Gastrocnemius medialis (tissue), 4 donors: Measurements from ENCODE around the gene PCSK4. TPM values are rescaled to one million over a fixed set of nuclear protein-coding genes. Genes with fewer than 3 reads are reported as not detected.
"Not testable (repeated sequence)": the region's sequence is repeated elsewhere in the genome, so short reads cannot be mapped to it uniquely, and the experiment has no call there.

ENCODE experiments used
- ATAC-seq, 2 donors: fragments of 150-250 bp; one replicate each; pipeline ENCODE4 v1.9.1; 2016
- DNase-seq, 2 donors: peaks; one replicate each; pipeline ENCODE4 v3.0.0-alpha.2; 2019
- H3K27ac ChIP-seq, 4 donors: fragments of 200-600 bp; sonication (generic); 1 replicate in 1 of 4; 2 replicates in 3 of 4; pipeline ENCODE4 v1.5.1; 2016 to 2018; ENCODE audit warnings: mild to moderate bottlenecking in 2 of 4, moderate library complexity in 1 of 4
- H3K27me3 ChIP-seq, 3 donors: fragments of 200-600 bp; sonication (generic) in 2 of 3; 1 replicate in 1 of 3; 2 replicates in 2 of 3; pipeline versions ENCODE4 v1.5.1 to v1.6.0; 2016 to 2019; ENCODE audit warnings: mild to moderate bottlenecking in 1 of 3, moderate library complexity in 1 of 3
- H3K36me3 ChIP-seq, 2 donors: fragments of 200-600 bp; sonication (generic) in 1 of 2; one replicate each; pipeline ENCODE4 v1.5.1; 2017 to 2018
- H3K4me1 ChIP-seq, 2 donors: fragments of 200-600 bp; sonication (generic) in 1 of 2; one replicate each; pipeline ENCODE4 v1.5.1; 2016 to 2017; ENCODE audit warnings: mild to moderate bottlenecking in 2 of 2
- H3K4me3 ChIP-seq, 4 donors: fragments of 200-600 bp; sonication (generic) in 3 of 4; 1 replicate in 1 of 4; 2 replicates in 3 of 4; pipeline ENCODE4 v1.5.1; 2016 to 2019; ENCODE audit warnings: mild to moderate bottlenecking in 2 of 4
- H3K9me3 ChIP-seq, 3 donors: fragments of 200-600 bp; sonication (generic) in 2 of 3; 1 replicate in 1 of 3; 2 replicates in 2 of 3; pipeline ENCODE4 v1.5.1; 2016 to 2019
- CTCF ChIP-seq, 5 experiments: fragments of 450-650 bp in 3 of 5; fragments of 200-600 bp in 2 of 5; sonication (generic) in 2 of 5; IDR thresholded peaks in 4 of 5; conservative IDR thresholded peaks in 1 of 5; 1 replicate in 4 of 5; 2 replicates in 1 of 5; pipeline ENCODE4 v1.5.1; 2016 to 2019; ENCODE audit warnings: antibody characterized with exemption in 5 of 5, mild to moderate bottlenecking in 3 of 5, moderate library complexity in 3 of 5
- POLR2A ChIP-seq, 2 donors: fragments of 450-650 bp; IDR thresholded peaks; one replicate each; pipeline ENCODE4 v1.6.1; 2017; ENCODE audit warnings: antibody characterized with exemption in 2 of 2, mild to moderate bottlenecking in 2 of 2, moderate library complexity in 2 of 2
- in situ Hi-C, 4 donors: fragments of 200-750 bp; cut with MboI; loops; one replicate each; pipeline versions ENCODE4 v1.15.0 to v1.8.0; 2017; ENCODE audit warnings: low sequenced_read_pairs in 4 of 4
- intact Hi-C: fragments of 100-400 bp; cut with DNase I; formaldehyde crosslinking; loops from one replicate; pipeline ENCODE4 v1.15.1; 2023; ENCODE audit warnings: low total_unique reads
- total RNA-seq, 4 donors: library from RNA; depleted of rRNA; stranded (reverse); fragments of >200 nt; gene quantifications; one replicate each; pipeline versions ENCODE4 v1.1.0 to v1.2.3, GENCODE V29; 2016

Gene PCSK4
- total RNA-seq = under 1 TPM; 0.12 to 0.60 (median 0.37) TPM

DNA sequence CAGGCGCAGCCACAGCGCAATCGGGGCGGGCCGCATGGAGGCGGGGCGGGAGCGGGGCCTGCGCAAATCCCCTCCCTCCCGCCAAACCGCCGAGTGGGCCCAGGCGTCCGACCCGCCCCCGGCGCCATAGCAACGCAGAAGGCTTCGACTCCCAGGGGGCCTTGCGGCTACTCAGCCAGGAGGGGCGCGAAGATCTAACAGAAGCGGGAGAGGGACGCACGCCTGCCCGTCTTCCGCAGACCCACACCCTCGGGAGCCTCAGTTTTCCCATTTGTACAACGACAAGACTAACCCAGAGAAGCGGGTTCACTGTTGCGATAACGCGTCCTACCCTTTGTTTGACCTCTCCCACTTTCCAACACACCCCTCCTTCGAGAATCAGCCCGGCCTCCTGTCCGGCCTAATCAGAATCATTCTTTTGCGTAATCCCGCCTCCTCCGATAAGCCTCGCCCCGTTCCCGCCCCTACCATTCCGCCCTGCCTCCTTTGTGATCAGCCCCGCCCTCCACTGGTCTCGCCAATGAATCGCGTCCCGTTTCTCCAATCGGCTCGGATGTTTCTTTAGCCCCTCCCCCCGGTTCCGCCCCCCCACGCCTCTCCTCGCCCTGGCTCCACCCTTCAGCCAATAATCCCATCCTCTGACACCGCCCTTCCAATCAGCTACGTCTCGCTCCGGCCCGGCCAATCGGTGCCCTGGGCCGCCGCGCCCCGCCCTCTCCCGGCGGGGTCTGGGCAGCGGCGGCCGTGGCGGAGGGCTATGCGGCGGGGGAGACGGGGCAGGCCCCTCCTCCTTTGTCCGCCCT, at the start of gene PCSK4:
Gene PCSK4 (minus strand): TSS at position 40 of the 803 bp plus-strand sequence. CDS start 4 bp downstream, at position 36.
- in situ Hi-C loops (no loop called here), intact Hi-C loops (loop anchor here (1.0 to 2.0 kb wide), 3 partner anchors 11 to 102 kb away; partner anchors contain the start of genes C19orf25 and MBD3)
- Histone ChIP-seq H3K36me3 (no peaks in the 10 kb centered on the region), H3K27ac (peak within 1 kb of the TSS; percentile 70 to 86 (median 76)), H3K4me3 (peak within 1 kb of the TSS; percentile 54 to 73 (median 62)), H3K4me1 (peaks cover 5 to 9% of the 10 kb centered on the region in 2 donors), H3K9me3 (no peaks in the 10 kb centered on the region), H3K27me3 (no peaks in the 10 kb centered on the region)
- peak; percentile 98 to 99 for DNase-seq
- ATAC-seq = peak; percentile 94 to 98
- TF ChIP-seq CTCF (IDR thresholded peaks at IDR 0.05 in 4 of 5, conservative IDR thresholded peaks at IDR 0.05 in 1 of 5) = peak in 1 of 5 experiments; percentile 5
- TF ChIP-seq POLR2A (IDR thresholded peaks at IDR 0.05) = no peak

DNA sequence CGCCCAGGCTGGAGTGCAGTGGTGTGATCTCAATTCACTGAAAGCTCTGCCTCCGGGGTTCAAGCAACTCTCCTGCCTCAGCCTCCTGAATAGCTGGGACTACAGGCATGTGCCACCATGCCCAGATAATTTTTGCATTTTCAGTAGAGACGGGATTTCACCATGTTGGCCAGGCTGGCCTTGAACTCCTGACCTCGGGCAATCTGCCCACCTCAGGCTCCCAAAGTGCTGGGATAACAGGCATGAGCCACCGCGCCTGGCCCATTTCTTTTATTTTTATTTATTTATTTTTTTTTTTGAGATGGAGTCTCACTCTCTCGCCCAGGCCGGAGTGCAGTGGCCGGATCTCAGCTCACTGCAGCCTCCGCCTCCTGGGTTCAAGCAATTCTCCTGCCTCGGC, 49.6 kb upstream of the PCSK4 start:
- H3K9me3 ChIP-seq, H3K4me1 ChIP-seq, ATAC-seq, H3K27ac ChIP-seq, DNase-seq, H3K36me3 ChIP-seq, intact Hi-C loops, H3K4me3 ChIP-seq: not testable (repeated sequence)
- H3K27me3 ChIP-seq = peaks cover 0 to 37% (median 23%) of the 10 kb centered on the region in 3 donors
- in situ Hi-C loops = loop anchor here (5.0 to 25.0 kb wide), 5 partner anchors 133 to 225 kb away; partner anchors contain the start of gene ONECUT3 (in 1 of the 4)

DNA sequence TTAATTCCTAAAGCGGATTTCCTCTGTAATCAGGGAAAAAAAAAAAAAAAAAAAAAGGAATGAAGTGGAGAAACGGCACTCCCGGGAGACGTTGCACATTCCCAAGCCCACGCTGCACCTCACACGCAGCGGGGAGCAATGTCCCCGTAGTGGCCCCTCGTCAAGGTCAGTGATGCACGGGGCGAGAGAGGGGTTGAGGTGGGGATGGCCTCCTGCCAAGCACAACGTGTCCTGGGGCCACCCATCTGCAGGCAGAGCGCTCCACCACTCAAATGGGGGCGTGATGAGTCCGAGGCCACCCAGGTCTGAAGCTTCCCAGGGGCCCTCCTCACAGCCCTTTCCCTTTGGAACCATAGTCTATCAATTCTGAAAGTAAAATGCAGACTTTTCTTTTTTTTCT, 48.8 kb upstream of the PCSK4 start:
- H3K9me3 ChIP-seq = no peaks in the 10 kb centered on the region
- DNase-seq (no peak), ATAC-seq (no peak)
- intact Hi-C loops = no loop called here
- H3K4me3 ChIP-seq = no peak overlapping the region
- TF ChIP-seq CTCF (IDR thresholded peaks at IDR 0.05 in 4 of 5, conservative IDR thresholded peaks at IDR 0.05 in 1 of 5) (no peak), POLR2A (IDR thresholded peaks at IDR 0.05) (no peak)
- in situ Hi-C loops = loop anchor here in 1 of 4 donors (25.0 kb wide), 1 partner anchor 223 kb away; the partner anchor contains the start of gene ONECUT3
- H3K36me3 ChIP-seq = no peaks in the 10 kb centered on the region
- no peak overlapping the region for H3K27ac ChIP-seq
- H3K27me3 ChIP-seq = peaks cover 0 to 34% (median 23%) of the 10 kb centered on the region in 3 donors
- H3K4me1 ChIP-seq = no peaks in the 10 kb centered on the region

DNA sequence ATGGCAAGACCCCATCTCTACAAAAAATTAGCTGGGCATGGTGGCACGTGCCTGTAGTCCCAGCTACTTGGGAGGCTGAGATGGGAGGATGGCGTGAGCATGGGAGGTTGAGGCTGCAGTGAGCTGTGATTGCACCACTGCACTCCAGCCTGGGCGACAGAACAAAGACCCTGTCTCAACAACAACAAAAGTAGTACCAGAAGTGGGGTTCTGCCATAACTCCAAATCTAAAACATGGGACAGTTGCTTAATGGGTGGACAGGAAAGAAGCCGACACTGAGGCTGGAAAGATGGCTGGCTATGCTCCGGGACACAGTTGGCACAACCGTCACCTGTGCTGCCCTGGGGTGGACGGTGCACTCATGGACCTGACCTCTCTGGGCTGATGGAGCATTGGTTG, 45.5 kb upstream of the PCSK4 start:
- H3K27ac ChIP-seq, H3K4me3 ChIP-seq, H3K9me3 ChIP-seq, H3K36me3 ChIP-seq, DNase-seq, ATAC-seq, H3K4me1 ChIP-seq, intact Hi-C loops: not testable (repeated sequence)
- in situ Hi-C loops = loop anchor here in 1 of 4 donors (25.0 kb wide), 1 partner anchor 227 kb away; the partner anchor contains the start of gene ONECUT3
- H3K27me3 ChIP-seq = peaks cover 0 to 26% (median 12%) of the 10 kb centered on the region in 3 donors

GRCh38 chr19:1534972-1535371, 44.8 kb upstream of the PCSK4 start:
- intact Hi-C loops = no loop called here
- ATAC-seq = no peak
- in situ Hi-C loops = loop anchor here in 1 of 4 donors (25.0 kb wide), 1 partner anchor 227 kb away; the partner anchor contains the start of gene ONECUT3
- TF ChIP-seq CTCF (IDR thresholded peaks at IDR 0.05 in 4 of 5, conservative IDR thresholded peaks at IDR 0.05 in 1 of 5) = no peak
- TF ChIP-seq POLR2A (IDR thresholded peaks at IDR 0.05) = no peak
- Histone ChIP-seq H3K4me1 (no peaks in the 10 kb centered on the region), H3K36me3 (no peaks in the 10 kb centered on the region), H3K27me3 (peaks cover 2 to 25% (median 10%) of the 10 kb centered on the region in 3 donors), H3K4me3 (no peak overlapping the region), H3K9me3 (no peaks in the 10 kb centered on the region), H3K27ac (no peak overlapping the region)
- no peak for DNase-seq
